GM18508 (cell line): ENCODE data around the gene FBXO30.

Source experiments
- ATAC-seq: cut with Tn5 transposase; IDR thresholded peaks from one replicate; pipeline ENCODE4 v1.9.1; 2021; ENCODE audit warnings: moderate number of reproducible peaks; ENCODE audit not compliant: insufficient read depth, unreplicated experiment

FBXO30 gene

GRCh38 chr6:145822456-145822855 is 7.9 kb upstream of the FBXO30 start:
- no peak for ATAC-seq

- ATAC-seq, result no peak
Observed at GRCh38 chr6:145819994-145820393, 5.4 kb upstream of the FBXO30 start.

- no peak for ATAC-seq
Observed at GRCh38 chr6:145818796-145819195, 4.2 kb upstream of the FBXO30 start.

GRCh38 chr6:145816392-145816791 is 1.8 kb upstream of the FBXO30 start:
- ATAC-seq, result no peak

GRCh38 chr6:145815309-145816274 is 997 bp upstream of the FBXO30 start:
- ATAC-seq, result peak; percentile 2

- peak; percentile 4 for ATAC-seq
Observed at GRCh38 chr6:145814035-145814500, 527 bp downstream of the FBXO30 start.

GRCh38 chr6:145813285-145814034 is 1.1 kb downstream of the FBXO30 start:
- no peak for ATAC-seq

- ATAC-seq, result no peak
Observed at GRCh38 chr6:145811741-145812140, 2.9 kb downstream of the FBXO30 start.

GRCh38 chr6:145809785-145810184 is 4.8 kb downstream of the FBXO30 start:
- no peak for ATAC-seq

- peak; percentile 70 for ATAC-seq
Observed at GRCh38 chr6:145809211-145809610, 5.4 kb downstream of the FBXO30 start.

GRCh38 chr6:145808239-145808638 is 6.4 kb downstream of the FBXO30 start:
- ATAC-seq, result no peak

- ATAC-seq, result no peak
Observed at GRCh38 chr6:145802141-145802540, 12.5 kb downstream of the FBXO30 start.

GRCh38 chr6:145801021-145801420 is 13.6 kb downstream of the FBXO30 start:
- ATAC-seq, result no peak

GRCh38 chr6:145798530-145798929 is 16.1 kb downstream of the FBXO30 start:
- no peak for ATAC-seq

- ATAC-seq, result no peak
Observed at GRCh38 chr6:145789443-145789842, 25.2 kb downstream of the FBXO30 start.

- ATAC-seq, result no peak
Observed at GRCh38 chr6:145787688-145788087, 26.9 kb downstream of the FBXO30 start.

GRCh38 chr6:145784683-145785082 is 29.9 kb downstream of the FBXO30 start:
- ATAC-seq, result peak; percentile 97

- no peak for ATAC-seq
Observed at GRCh38 chr6:145783796-145784195, 30.8 kb downstream of the FBXO30 start.

GRCh38 chr6:145772846-145773245 is 41.7 kb downstream of the FBXO30 start:
- ATAC-seq, result no peak

- ATAC-seq, result no peak
Observed at GRCh38 chr6:145765449-145765848, 49.1 kb downstream of the FBXO30 start.

GRCh38 chr6:145763742-145764141 is 50.9 kb downstream of the FBXO30 start:
- no peak for ATAC-seq
